ENCODE results near the gene CEBPE. TPM values are rescaled to one million over a fixed set of nuclear protein-coding genes. Genes with fewer than 3 reads are reported as not detected.

CEBPE gene
- total and polyA plus RNA-seq, 7 donors: 0.03 to 0.22 (median 0.18) TPM; not detected in 3

GRCh38 chr14:23147676-23148075, 28.6 kb upstream of the CEBPE start:
- 35 to 60% (median 36%) methylated on average over 1 of the region's 1 CpG for WGBS, 3 donors
- no peak for DNase-seq
- Histone ChIP-seq H3K27ac (peak overlapping the region; percentile 23), H3K36me3 (ENCODE audit: insufficient read depth in 1 of 2, low read depth in 1 of 2) (peaks cover 0 to 19% of the 10 kb centered on the region in 2 donors), H3K9me3 (no peaks in the 10 kb centered on the region), H3K4me3 (no peak overlapping the region), H3K4me1 (peaks cover 81% of the 10 kb centered on the region), H3K27me3 (ENCODE audit: insufficient read depth in 3 of 3, low read length in 2 of 3) (no peaks in the 10 kb centered on the region)
- TF ChIP-seq CTCF (IDR thresholded peaks at IDR 0.05): no peak
- ATAC-seq: peak in 2 of 4 donors; percentile 13 to 31
- intact Hi-C loops (cut with DNase I): no loop called here

- Histone ChIP-seq H3K36me3 (ENCODE audit: insufficient read depth in 1 of 2, low read depth in 1 of 2) (peaks cover 0 to 26% of the 10 kb centered on the region in 2 donors), H3K4me3 (no peak overlapping the region), H3K27ac (peak overlapping the region; percentile 78), H3K4me1 (peaks cover 80% of the 10 kb centered on the region), H3K27me3 (ENCODE audit: insufficient read depth in 3 of 3, low read length in 2 of 3) (no peaks in the 10 kb centered on the region), H3K9me3 (no peaks in the 10 kb centered on the region)
- DNase-seq (no peak), ATAC-seq (no peak)
- WGBS, 3 donors: 79 to 88% (median 80%) methylated on average over 4 of the region's 4 CpGs
- no peak for TF ChIP-seq CTCF (IDR thresholded peaks at IDR 0.05)
- intact Hi-C loops (cut with DNase I): no loop called here
Measured at GRCh38 chr14:23146980-23147379, 27.9 kb upstream of the CEBPE start.

- Histone ChIP-seq H3K4me1 (peaks cover 80% of the 10 kb centered on the region), H3K27me3 (ENCODE audit: insufficient read depth in 3 of 3, low read length in 2 of 3) (no peaks in the 10 kb centered on the region), H3K4me3 (no peak overlapping the region), H3K27ac (peak overlapping the region; percentile 78), H3K9me3 (no peaks in the 10 kb centered on the region), H3K36me3 (ENCODE audit: insufficient read depth in 1 of 2, low read depth in 1 of 2) (peaks cover 0 to 30% of the 10 kb centered on the region in 2 donors)
- intact Hi-C loops (cut with DNase I): no loop called here
- no peak for TF ChIP-seq CTCF (IDR thresholded peaks at IDR 0.05)
- 22 to 36% (median 23%) methylated on average over 2 of the region's 2 CpGs for WGBS, 3 donors
- DNase-seq (peak in 1 of 2 donors; percentile 73), ATAC-seq (peak; percentile 66 to 87 (median 74))
Measured at GRCh38 chr14:23146351-23146910, 27.4 kb upstream of the CEBPE start.

- peaks cover 74% of the 10 kb centered on the region for H3K4me1 ChIP-seq
- intact Hi-C loops (cut with DNase I): no loop called here
Measured at GRCh38 chr14:23145794-23146350, 26.8 kb upstream of the CEBPE start.

More at GRCh38 chr14:23145794-23146350, 26.8 kb upstream of the CEBPE start:
- WGBS, 3 donors: 54 to 57% (median 57%) methylated on average over 4 of the region's 4 CpGs
- DNase-seq (no peak), ATAC-seq (peak; percentile 51 to 74 (median 52))
- H3K9me3 ChIP-seq: no peaks in the 10 kb centered on the region
- no peaks in the 10 kb centered on the region for H3K27me3 ChIP-seq (ENCODE audit: insufficient read depth in 3 of 3, low read length in 2 of 3)
- no peak overlapping the region for H3K4me3 ChIP-seq
- peaks cover 0 to 30% of the 10 kb centered on the region in 2 donors for H3K36me3 ChIP-seq (ENCODE audit: insufficient read depth in 1 of 2, low read depth in 1 of 2)
- H3K27ac ChIP-seq: peak overlapping the region; percentile 78
- no peak for TF ChIP-seq CTCF (IDR thresholded peaks at IDR 0.05)

Data from psoas muscle (tissue), 8 donors.